Smooth muscle cell (in vitro differentiated cells): ENCODE data around the gene KRT80. TPM values are rescaled to one million over a fixed set of nuclear protein-coding genes. Genes with fewer than 3 reads are reported as not detected.

ENCODE experiments used
- DNase-seq: peaks from one replicate; lab custom pipeline; 2025; ENCODE audit not compliant: unreplicated experiment; lab: John Stamatoyannopoulos, UW
- H2AFZ ChIP-seq: fragments of 200-600 bp; sonication (generic); 2 replicates; pipeline ENCODE4 v1.6.0; 2016; ENCODE audit warnings: antibody characterized with exemption, low read depth, mild to moderate bottlenecking
- H3F3A ChIP-seq: fragments of 200-600 bp; sonication (generic); 2 replicates; pipeline ENCODE4 v1.6.0; 2017; ENCODE audit warnings: antibody characterized with exemption, low read depth
- H3K27ac ChIP-seq: fragments of 200-600 bp; sonication (generic); 2 replicates; pipeline ENCODE4 v1.5.1; 2016; ENCODE audit warnings: low read depth, mild to moderate bottlenecking
- H3K27me3 ChIP-seq: fragments of 200-600 bp; sonication (generic); 2 replicates; pipeline ENCODE4 v1.6.1; 2016; ENCODE audit warnings: low read depth, mild to moderate bottlenecking
- H3K36me3 ChIP-seq: fragments of 200-600 bp; sonication (generic); 2 replicates; pipeline ENCODE4 v1.5.1; 2016; ENCODE audit warnings: low read depth
- H3K4me1 ChIP-seq: fragments of 200-600 bp; sonication (generic); 2 replicates; pipeline ENCODE4 v1.5.1; 2016; ENCODE audit warnings: low read depth
- H3K4me2 ChIP-seq: fragments of 200-600 bp; sonication (generic); 2 replicates; pipeline ENCODE4 v1.6.0; 2016; ENCODE audit warnings: mild to moderate bottlenecking
- H3K4me3 ChIP-seq: fragments of 200-600 bp; sonication (generic); 2 replicates; pipeline ENCODE4 v1.5.1; 2016; ENCODE audit warnings: mild to moderate bottlenecking
- H3K79me2 ChIP-seq: fragments of 200-600 bp; sonication (generic); 2 replicates; pipeline ENCODE4 v1.6.0; 2016; ENCODE audit warnings: low read depth, mild to moderate bottlenecking
- H3K9ac ChIP-seq: fragments of 200-600 bp; sonication (generic); 2 replicates; pipeline ENCODE4 v1.6.0; 2016; ENCODE audit warnings: low read depth
- H3K9me3 ChIP-seq: fragments of 200-600 bp; sonication (generic); replicated peaks from 2 replicates; pipeline ENCODE4 v1.5.1; 2016; ENCODE audit warnings: low read depth
- H4K20me1 ChIP-seq: fragments of 200-600 bp; sonication (generic); 2 replicates; pipeline ENCODE4 v1.6.0; 2016; ENCODE audit warnings: low read depth
- CTCF ChIP-seq: fragments of 200-600 bp; sonication (generic); IDR thresholded peaks from 2 replicates; pipeline ENCODE4 v1.5.1; 2017; ENCODE audit warnings: borderline replicate concordance, mild to moderate bottlenecking, antibody characterized with exemption; ENCODE audit not compliant: insufficient read depth, poor library complexity, severe bottlenecking
- WGBS: methylation state at CpG from one replicate; pipeline ENCODE4 v1.1.7; 2016; ENCODE audit warnings: low lambda C conversion rate; 5-methylcytosine and 5-hydroxymethylcytosine counted together
- polyA plus RNA-seq: library from polyadenylated mRNA; unstranded; fragments of >200 nt; fragmentation: Nextera tagmentation; extraction: Ambion mirVana; gene quantifications from 2 replicates; pipeline ENCODE4 v1.2.1, GENCODE V29; 2016
- total RNA-seq: library from RNA; depleted of rRNA; stranded (reverse); fragments of >200 nt; gene quantifications from 2 replicates; pipeline ENCODE4 v1.2.3, GENCODE V29; 2014

Gene KRT80
- total and polyA plus RNA-seq, 2 experiments from 2014 or later, result 5.1 to 11.7 TPM

DNA sequence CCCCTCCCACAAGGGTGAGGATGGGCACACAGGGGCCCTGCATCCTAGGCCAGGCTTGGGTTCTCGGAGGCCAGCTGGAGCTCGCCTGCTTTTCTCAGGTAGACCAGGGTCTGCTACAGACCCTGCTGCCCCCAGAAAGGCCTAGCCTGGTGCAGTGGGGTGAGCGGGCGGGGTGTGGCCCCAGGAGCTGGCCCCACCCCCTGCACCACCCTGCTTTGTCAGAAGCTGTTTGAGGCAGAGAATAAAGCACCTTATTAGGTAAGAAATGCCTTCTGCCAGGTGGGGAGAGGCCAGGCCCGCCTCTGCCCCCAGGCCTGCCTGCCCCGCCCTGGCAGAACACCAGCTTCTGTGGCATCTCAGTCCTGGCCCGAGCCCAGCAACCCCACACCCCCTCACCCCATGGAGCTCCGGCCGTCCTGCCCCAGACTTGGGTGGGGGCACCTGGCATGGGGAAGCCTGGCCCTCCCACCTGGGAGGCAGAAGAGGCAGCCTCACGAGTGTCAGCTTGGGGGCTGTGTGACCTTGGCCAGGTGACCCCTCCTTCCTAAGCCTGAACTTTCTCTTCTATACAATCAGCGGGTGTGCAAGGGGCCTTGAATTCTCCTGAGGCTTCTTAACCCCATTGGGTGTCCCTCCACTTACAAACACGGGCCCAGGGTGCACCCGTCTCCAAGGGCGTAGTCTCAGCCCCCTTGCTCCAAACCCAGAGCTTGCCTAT is 43.2 kb downstream of the KRT80 start:
- H3F3A ChIP-seq, result no peaks in the 10 kb centered on the region
- H3K9ac ChIP-seq, result peak overlapping the region; percentile 82
- H3K4me2 ChIP-seq, result peak overlapping the region; percentile 67
- H3K36me3 ChIP-seq, result no peaks in the 10 kb centered on the region
- H3K9me3 ChIP-seq, result no peaks in the 10 kb centered on the region
- TF ChIP-seq CTCF, result no peak
- no peak overlapping the region for H2AFZ ChIP-seq
- peak overlapping the region; percentile 98 for H3K27ac ChIP-seq
- no peaks in the 10 kb centered on the region for H4K20me1 ChIP-seq
- WGBS, result 85% methylated on average over 14 of the region's 14 CpGs
- H3K27me3 ChIP-seq, result no peaks in the 10 kb centered on the region
- DNase-seq, result no peak
- H3K79me2 ChIP-seq, result no peaks in the 10 kb centered on the region
- H3K4me1 ChIP-seq, result peaks cover 13% of the 10 kb centered on the region
- H3K4me3 ChIP-seq, result no peak overlapping the region

DNA sequence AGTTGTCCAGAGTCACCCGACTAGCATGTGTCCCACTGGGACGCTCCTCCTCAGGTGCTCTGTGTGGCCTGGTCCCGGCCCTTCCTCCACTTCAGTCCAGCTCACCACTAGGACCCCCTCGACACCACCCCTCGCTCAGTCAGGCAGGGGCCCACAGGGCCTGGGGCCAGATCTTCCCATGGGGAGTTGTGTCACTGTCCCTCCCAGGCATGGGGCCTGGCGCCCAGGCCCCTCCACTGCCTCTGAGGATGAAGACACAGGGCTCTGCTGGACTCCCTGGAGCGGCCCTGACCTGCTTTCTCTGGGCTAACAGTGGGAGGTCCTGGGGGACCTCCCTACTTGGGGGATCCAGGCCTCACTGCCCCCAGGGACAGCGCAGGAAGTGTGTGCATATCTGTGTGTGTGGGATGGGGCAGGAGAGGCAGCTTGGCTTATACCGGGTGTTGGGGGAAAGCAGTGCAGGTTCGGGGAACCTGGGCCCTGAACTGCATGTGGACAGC is 43.8 kb downstream of the KRT80 start:
- H3K36me3 ChIP-seq, result no peaks in the 10 kb centered on the region
- H3F3A ChIP-seq, result no peaks in the 10 kb centered on the region
- no peak for DNase-seq
- H3K4me3 ChIP-seq, result no peak overlapping the region
- H3K9me3 ChIP-seq, result no peaks in the 10 kb centered on the region
- H3K4me2 ChIP-seq, result peak overlapping the region; percentile 67
- no peak overlapping the region for H2AFZ ChIP-seq
- peaks cover 13% of the 10 kb centered on the region for H3K4me1 ChIP-seq
- 84% methylated on average over 10 of the region's 10 CpGs for WGBS
- no peak for TF ChIP-seq CTCF
- peak overlapping the region; percentile 98 for H3K27ac ChIP-seq
- H3K9ac ChIP-seq, result peak overlapping the region; percentile 82
- H4K20me1 ChIP-seq, result no peaks in the 10 kb centered on the region
- no peaks in the 10 kb centered on the region for H3K27me3 ChIP-seq
- H3K79me2 ChIP-seq, result no peaks in the 10 kb centered on the region

DNA sequence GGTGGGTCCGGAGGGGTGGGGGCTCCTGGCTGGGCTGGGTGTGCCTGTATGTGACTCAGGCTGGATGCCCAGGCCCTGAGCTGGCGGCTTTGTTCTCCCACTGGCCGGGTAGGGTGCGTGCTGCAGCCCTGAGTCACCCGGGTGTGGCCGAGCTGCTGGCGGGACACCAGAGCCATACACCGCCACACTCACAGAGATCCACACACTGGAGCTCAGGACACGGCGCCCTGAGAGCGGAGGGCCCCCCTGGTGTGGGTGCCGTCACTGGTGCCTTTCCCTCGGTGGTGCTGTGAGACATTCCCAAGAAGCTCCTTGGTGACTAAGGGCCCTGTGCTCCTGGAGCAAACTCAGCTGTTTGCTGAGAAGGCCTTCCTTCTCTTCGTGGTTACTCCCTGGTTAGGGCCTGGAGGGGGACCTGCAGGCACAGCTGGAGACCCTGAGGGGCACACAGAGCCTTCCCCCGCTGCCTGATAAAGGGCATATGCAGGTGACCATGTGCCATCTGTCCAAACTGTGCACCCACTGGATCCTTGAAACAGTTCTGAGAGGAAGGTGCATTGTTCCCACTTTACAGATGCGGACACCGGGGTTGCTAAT is 44.3 kb downstream of the KRT80 start:
- H3K4me1 ChIP-seq, result peaks cover 13% of the 10 kb centered on the region
- TF ChIP-seq CTCF, result no peak
- DNase-seq, result peak; percentile 71
- no peaks in the 10 kb centered on the region for H4K20me1 ChIP-seq
- no peaks in the 10 kb centered on the region for H3K27me3 ChIP-seq
- H3K36me3 ChIP-seq, result no peaks in the 10 kb centered on the region
- no peaks in the 10 kb centered on the region for H3F3A ChIP-seq
- WGBS, result 21% methylated on average over 16 of the region's 17 CpGs
- peak overlapping the region; percentile 67 for H3K4me2 ChIP-seq
- peak overlapping the region; percentile 90 for H3K9ac ChIP-seq
- H3K27ac ChIP-seq, result peak overlapping the region; percentile 98
- no peak overlapping the region for H2AFZ ChIP-seq
- no peak overlapping the region for H3K4me3 ChIP-seq
- H3K79me2 ChIP-seq, result no peaks in the 10 kb centered on the region
- H3K9me3 ChIP-seq, result no peaks in the 10 kb centered on the region
